ENCODE measurements around the gene MYRIP.
"Not testable (repeated sequence)": the region's sequence is repeated elsewhere in the genome, so short reads cannot be mapped to it uniquely, and the experiment has no call there.

Gene MYRIP

GRCh38 chr3:39791603-39792002, 17.8 kb upstream of the MYRIP start:
- TF ChIP-seq ZFX (IDR thresholded peaks at IDR 0.05): no peak
- no peak for TF ChIP-seq CTCF (conservative IDR thresholded peaks at IDR 0.05)
- H3K27ac ChIP-seq: no peak overlapping the region

GRCh38 chr3:39794880-39795279, 14.5 kb upstream of the MYRIP start:
- no peak for TF ChIP-seq ZFX (IDR thresholded peaks at IDR 0.05)
- no peak for TF ChIP-seq CTCF (conservative IDR thresholded peaks at IDR 0.05)
- H3K27ac ChIP-seq: no peak overlapping the region

- no peak overlapping the region for H3K27ac ChIP-seq
- TF ChIP-seq CTCF (conservative IDR thresholded peaks at IDR 0.05) (no peak), ZFX (IDR thresholded peaks at IDR 0.05) (no peak)
Observed at GRCh38 chr3:39801216-39801615, 8.2 kb upstream of the MYRIP start.

GRCh38 chr3:39802486-39802885, 6.9 kb upstream of the MYRIP start:
- H3K27ac ChIP-seq: not testable (repeated sequence)

- H3K27ac ChIP-seq: no peak overlapping the region
- TF ChIP-seq ZFX (IDR thresholded peaks at IDR 0.05) (no peak), CTCF (conservative IDR thresholded peaks at IDR 0.05) (no peak)
Observed at GRCh38 chr3:39803956-39804355, 5.5 kb upstream of the MYRIP start.

GRCh38 chr3:39804951-39805350, 4.5 kb upstream of the MYRIP start:
- no peak overlapping the region for H3K27ac ChIP-seq

GRCh38 chr3:39805650-39806049, 3.8 kb upstream of the MYRIP start:
- TF ChIP-seq CTCF (conservative IDR thresholded peaks at IDR 0.05) (no peak), ZFX (IDR thresholded peaks at IDR 0.05) (no peak)
- H3K27ac ChIP-seq: no peak overlapping the region

More at GRCh38 chr3:39804951-39805350, 4.5 kb upstream of the MYRIP start:
- TF ChIP-seq ZFX (IDR thresholded peaks at IDR 0.05): no peak
- no peak for TF ChIP-seq CTCF (conservative IDR thresholded peaks at IDR 0.05)

GRCh38 chr3:39806820-39807219, 2.6 kb upstream of the MYRIP start:
- H3K27ac ChIP-seq: no peak overlapping the region
- no peak for TF ChIP-seq CTCF (conservative IDR thresholded peaks at IDR 0.05)
- no peak for TF ChIP-seq ZFX (IDR thresholded peaks at IDR 0.05)

Measured in C4-2B (cell line).